H1 (cell line): ENCODE data around the gene MAPK11. TPM values are rescaled to one million over a fixed set of nuclear protein-coding genes. Genes with fewer than 3 reads are reported as not detected.

ENCODE experiments used
- polyA plus RNA-seq, 7 experiments: library from polyadenylated mRNA; depleted of rRNA in 3 of 7; stranded (reverse) in 5 of 7; unstranded in 2 of 7; fragments of >200 nt in 5 of 7; fragments of 200-250 nt in 2 of 7; gene quantifications; 1 replicate in 5 of 7; 2 replicates in 1 of 7; 4 replicates in 1 of 7; pipeline versions ENCODE4 v1.2.1 to v1.2.3, GENCODE V29; 2011 to 2013; ENCODE audit warnings: missing spikeins in 2 of 7, mixed read lengths in 2 of 7
- total RNA-seq: library from RNA; stranded (reverse); fragmentation: NEBNext Ultra II Directional; extraction: Animal tissue kit (Norgen Biotek cat#: 25700); gene quantifications from 2 replicates; pipeline ENCODE4 v1.2.1, GENCODE V29; 2021

MAPK11 gene
- total and polyA plus RNA-seq, 2 of the 8 experiments (the other 6 are each of a cell fraction or from before 2014, with no cell fraction given), result 0.70 to 1.5 TPM

Other genes with a start within 250 kb of the MAPK11 start
- not detected in 2 replicates for gene TTLL8, start 212.1 kb downstream of the MAPK11 start, total RNA-seq
- gene TTLL8, start 212.1 kb downstream of the MAPK11 start, polyA plus RNA-seq (2011; rRNA removed), result not detected in 2 replicates
- not detected in 2 replicates for gene MLC1, start 185.0 kb downstream of the MAPK11 start, total RNA-seq
- gene MLC1, start 185.0 kb downstream of the MAPK11 start, polyA plus RNA-seq (2011; rRNA removed), result 0.17 and 0.20 TPM in 2 replicates
- gene MOV10L1, start 180.4 kb downstream of the MAPK11 start, total RNA-seq, result not detected in 2 replicates
- gene MOV10L1, start 180.4 kb downstream of the MAPK11 start, polyA plus RNA-seq (2011; rRNA removed), result 0.13 and 0.32 TPM in 2 replicates
- gene PANX2, start 99.6 kb downstream of the MAPK11 start, total RNA-seq, result 5.0 and 5.4 TPM in 2 replicates
- 3.5 and 6.0 TPM in 2 replicates for gene PANX2, start 99.6 kb downstream of the MAPK11 start, polyA plus RNA-seq (2011; rRNA removed)
- 57.5 and 60.0 TPM in 2 replicates for gene TRABD, start 84.5 kb downstream of the MAPK11 start, total RNA-seq
- gene TRABD, start 84.5 kb downstream of the MAPK11 start, polyA plus RNA-seq (2011; rRNA removed), result 44.2 and 88.8 TPM in 2 replicates
- gene SELENOO, start 69.4 kb downstream of the MAPK11 start, total RNA-seq, result 16.8 and 18.6 TPM in 2 replicates
- gene SELENOO, start 69.4 kb downstream of the MAPK11 start, polyA plus RNA-seq (2011; rRNA removed), result 25.1 and 34.1 TPM in 2 replicates
- 23.5 and 24.7 TPM in 2 replicates for gene TUBGCP6, start 25.4 kb downstream of the MAPK11 start, total RNA-seq
- gene TUBGCP6, start 25.4 kb downstream of the MAPK11 start, polyA plus RNA-seq (2011; rRNA removed), result 24.2 and 33.6 TPM in 2 replicates
- gene HDAC10, start 19.1 kb downstream of the MAPK11 start, total RNA-seq, result 21.2 and 26.4 TPM in 2 replicates
- 11.2 and 18.8 TPM in 2 replicates for gene HDAC10, start 19.1 kb downstream of the MAPK11 start, polyA plus RNA-seq (2011; rRNA removed)
- gene MAPK12, start 8.7 kb downstream of the MAPK11 start, total RNA-seq, result 15.6 and 20.3 TPM in 2 replicates
- 17.3 and 25.9 TPM in 2 replicates for gene MAPK12, start 8.7 kb downstream of the MAPK11 start, polyA plus RNA-seq (2011; rRNA removed)
- 92.8 and 106 TPM in 2 replicates for gene PLXNB2, start 37.3 kb upstream of the MAPK11 start, total RNA-seq
- 58.3 and 83.3 TPM in 2 replicates for gene PLXNB2, start 37.3 kb upstream of the MAPK11 start, polyA plus RNA-seq (2011; rRNA removed)
- 1.1 TPM in 2 replicates for gene DENND6B, start 56.6 kb upstream of the MAPK11 start, total RNA-seq
- 1.9 and 3.6 TPM in 2 replicates for gene DENND6B, start 56.6 kb upstream of the MAPK11 start, polyA plus RNA-seq (2011; rRNA removed)
- 32.2 and 32.3 TPM in 2 replicates for gene PPP6R2, start 72.9 kb upstream of the MAPK11 start, total RNA-seq
- gene PPP6R2, start 72.9 kb upstream of the MAPK11 start, polyA plus RNA-seq (2011; rRNA removed), result 25.0 and 33.1 TPM in 2 replicates
- gene SBF1, start 204.7 kb upstream of the MAPK11 start, total RNA-seq, result 68.4 and 71.5 TPM in 2 replicates
- 29.1 and 53.7 TPM in 2 replicates for gene SBF1, start 204.7 kb upstream of the MAPK11 start, polyA plus RNA-seq (2011; rRNA removed)
- 7.5 and 8.0 TPM in 2 replicates for gene ADM2, start 211.2 kb upstream of the MAPK11 start, total RNA-seq
- 3.3 and 6.8 TPM in 2 replicates for gene ADM2, start 211.2 kb upstream of the MAPK11 start, polyA plus RNA-seq (2011; rRNA removed)
- gene MIOX, start 216.5 kb upstream of the MAPK11 start, total RNA-seq, result 0.30 and 0.33 TPM in 2 replicates
- 0.32 and 0.57 TPM in 2 replicates for gene MIOX, start 216.5 kb upstream of the MAPK11 start, polyA plus RNA-seq (2011; rRNA removed)
- 31.3 and 34.3 TPM in 2 replicates for gene LMF2, start 237.3 kb upstream of the MAPK11 start, total RNA-seq
- gene LMF2, start 237.3 kb upstream of the MAPK11 start, polyA plus RNA-seq (2011; rRNA removed), result 62.9 and 80.4 TPM in 2 replicates
- gene NCAPH2, start 237.8 kb upstream of the MAPK11 start, total RNA-seq, result 62.2 and 70.4 TPM in 2 replicates
- gene NCAPH2, start 237.8 kb upstream of the MAPK11 start, polyA plus RNA-seq (2011; rRNA removed), result 73.8 and 81.6 TPM in 2 replicates